GM13977 (cell line): ENCODE data around the gene PLSCR4.
"Not testable (repeated sequence)": the region's sequence is repeated elsewhere in the genome, so short reads cannot be mapped to it uniquely, and the experiment has no call there.

Experiments used
- DNase-seq: peaks from one replicate; pipeline ENCODE4 v3.0.0; 2012; ENCODE audit warnings: low spot score
- CTCF ChIP-seq: IDR thresholded peaks from 2 replicates; pipeline ENCODE4 v1.5.1; 2012; ENCODE audit warnings: mild to moderate bottlenecking, control low read depth; ENCODE audit not compliant: insufficient read depth; ENCODE audit errors: extremely low read depth, missing control alignments
- in situ Hi-C: fragments of 300-500 bp; cut with MboI; formaldehyde crosslinking; loops from one replicate; pipeline ENCODE4 v1.12.0; 2022; ENCODE audit warnings: low sequenced_read_pairs, low pct_unique_long_range_greater_than_20kb, mixed read lengths, inconsistent platforms; ENCODE audit not compliant: unreplicated experiment

Gene PLSCR4

GRCh38 chr3:146226881-146227280 is 24.0 kb downstream of the PLSCR4 start:
- TF ChIP-seq CTCF = no peak
- in situ Hi-C loops = no loop called here
- DNase-seq = no peak

GRCh38 chr3:146225458-146225857 is 25.4 kb downstream of the PLSCR4 start:
- in situ Hi-C loops, DNase-seq: not testable (repeated sequence)

GRCh38 chr3:146223401-146224373 is 27.2 kb downstream of the PLSCR4 start:
- no peak for DNase-seq
- TF ChIP-seq CTCF = no peak
- in situ Hi-C loops = no loop called here

- DNase-seq = no peak
- in situ Hi-C loops = no loop called here
- no peak for TF ChIP-seq CTCF
Observed at GRCh38 chr3:146222204-146223046, 28.5 kb downstream of the PLSCR4 start.

- in situ Hi-C loops = no loop called here
- no peak for DNase-seq
- TF ChIP-seq CTCF = no peak
Observed at GRCh38 chr3:146221276-146221675, 29.6 kb downstream of the PLSCR4 start.

GRCh38 chr3:146218880-146219866 is 31.7 kb downstream of the PLSCR4 start:
- in situ Hi-C loops = loop anchor here (10.0 kb wide), 1 partner anchor 366 kb away; no protein-coding TSS in a partner anchor
- TF ChIP-seq CTCF = peak; percentile 62
- DNase-seq = peak; percentile 34
